Measurements from ENCODE around the gene POU2F1.

Gene POU2F1

DNA sequence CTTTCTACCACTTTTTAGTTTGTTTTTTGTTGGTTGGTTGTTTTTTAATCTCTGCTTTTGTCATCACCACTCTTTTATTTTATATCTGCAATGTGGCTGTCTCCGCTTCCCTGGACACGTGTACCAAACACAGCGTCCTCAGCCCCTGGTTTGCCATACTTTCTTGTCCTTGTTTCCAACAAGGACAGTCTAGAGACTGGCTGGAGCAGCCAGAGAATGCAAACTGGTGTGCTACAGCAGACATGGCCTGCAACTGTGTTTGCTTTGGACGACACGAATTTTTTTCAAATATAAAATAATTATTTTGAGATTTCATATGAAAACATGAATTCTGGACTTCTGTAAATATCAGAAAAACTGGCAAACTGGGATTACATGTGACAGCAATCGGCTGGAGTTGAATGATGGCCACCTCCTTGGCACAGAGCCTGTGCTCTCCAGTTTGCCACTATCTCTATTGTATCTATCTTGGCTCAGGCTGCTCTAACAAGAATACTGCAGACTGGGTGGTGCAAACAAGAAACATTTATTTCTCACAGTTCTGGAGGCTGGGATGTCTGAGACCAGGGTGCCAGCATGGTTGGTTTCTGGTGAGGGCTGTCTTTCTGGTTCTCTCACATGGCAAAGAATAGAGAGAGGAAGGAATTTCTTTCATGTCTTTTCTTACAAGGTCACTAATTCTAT is 34.6 kb upstream of the POU2F1 start:
- no peak overlapping the region for H3K4me2 ChIP-seq (ENCODE audit: insufficient read depth, low read length, poor library complexity, severe bottlenecking)
- H3K18ac ChIP-seq (ENCODE audit: low read length) = no peak overlapping the region
- WGBS, 2 donors (ENCODE audit: extremely low coverage in 2 of 2, insufficient read length in 2 of 2, insufficient replicate concordance in 1 of 2) = no CpG with 5 or more reads among the region's 6 CpGs
- no peak overlapping the region for H2AFZ ChIP-seq (ENCODE audit: low read length)
- no peak overlapping the region for H3K4ac ChIP-seq (ENCODE audit: low read length)
- H4K8ac ChIP-seq (ENCODE audit: low read depth, low read length) = no peak overlapping the region
- no peak overlapping the region for H4K91ac ChIP-seq (ENCODE audit: low read depth, low read length, poor library complexity)
- no peaks in the 10 kb centered on the region for H3K4me1 ChIP-seq (ENCODE audit: control insufficient read depth in 2 of 2, insufficient read depth in 1 of 2, low read depth in 1 of 2, low read length in 2 of 2)
- no peak overlapping the region for H3K23ac ChIP-seq (ENCODE audit: low read depth, low read length, poor library complexity)
- no peak overlapping the region for H2BK120ac ChIP-seq (ENCODE audit: low read depth, low read length)
- DNase-seq (ENCODE audit: low spot score) = no peak
- no peak overlapping the region for H2BK12ac ChIP-seq (ENCODE audit: low read length)
- H2AK5ac ChIP-seq (ENCODE audit: low read depth, low read length) = no peak overlapping the region
- no peaks in the 10 kb centered on the region for H3K9me3 ChIP-seq (replicated peaks in 1 of 2; ENCODE audit: control insufficient read depth in 2 of 2, insufficient read depth in 1 of 2, low read depth in 1 of 2, low read length in 2 of 2)
- H3K9ac ChIP-seq (ENCODE audit: low read depth, low read length, poor library complexity) = no peak overlapping the region
- no peak overlapping the region for H3K27ac ChIP-seq (replicated peaks; ENCODE audit: low read length)
- no peak overlapping the region for H2BK5ac ChIP-seq (ENCODE audit: low read length)
- no peak overlapping the region for H3K14ac ChIP-seq (ENCODE audit: low read length)
- H3K36me3 ChIP-seq (replicated peaks in 1 of 2; ENCODE audit: control insufficient read depth in 2 of 2, insufficient read depth in 2 of 2, low read length in 2 of 2) = no peaks in the 10 kb centered on the region
- H3K79me1 ChIP-seq (ENCODE audit: low read depth, low read length) = no peaks in the 10 kb centered on the region
- no peak overlapping the region for H2BK15ac ChIP-seq (ENCODE audit: low read length)
- no peak overlapping the region for H3K4me3 ChIP-seq (ENCODE audit: low read length in 2 of 2)
- H3K27me3 ChIP-seq (ENCODE audit: control insufficient read depth in 3 of 3, insufficient read depth in 3 of 3, low read depth in 1 of 3, low read length in 3 of 3) = peaks cover 0 to 60% (median 0%) of the 10 kb centered on the region in 3 experiments

DNA sequence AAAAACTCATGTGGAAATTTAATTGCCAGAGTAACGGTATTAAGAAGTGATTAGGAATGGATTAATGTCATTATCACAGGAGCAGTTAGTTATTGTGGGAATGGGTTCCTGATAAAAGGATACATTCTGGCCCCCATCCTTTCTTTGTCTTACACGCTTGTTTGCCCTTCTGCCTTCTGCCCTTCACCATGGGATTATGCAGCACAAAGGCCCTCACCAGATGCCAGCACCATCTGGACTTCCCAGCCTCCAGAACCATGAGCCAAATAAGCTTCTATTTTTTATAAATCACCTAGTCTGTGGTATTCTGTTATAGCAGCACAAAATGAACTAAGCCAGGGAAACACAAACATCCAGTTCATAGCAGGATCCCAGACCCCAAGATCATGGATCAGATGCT is 33.9 kb upstream of the POU2F1 start:
- Histone ChIP-seq H3K18ac (ENCODE audit: low read length) (no peak overlapping the region), H2AK5ac (ENCODE audit: low read depth, low read length) (no peak overlapping the region), H3K79me1 (ENCODE audit: low read depth, low read length) (no peaks in the 10 kb centered on the region)

DNA sequence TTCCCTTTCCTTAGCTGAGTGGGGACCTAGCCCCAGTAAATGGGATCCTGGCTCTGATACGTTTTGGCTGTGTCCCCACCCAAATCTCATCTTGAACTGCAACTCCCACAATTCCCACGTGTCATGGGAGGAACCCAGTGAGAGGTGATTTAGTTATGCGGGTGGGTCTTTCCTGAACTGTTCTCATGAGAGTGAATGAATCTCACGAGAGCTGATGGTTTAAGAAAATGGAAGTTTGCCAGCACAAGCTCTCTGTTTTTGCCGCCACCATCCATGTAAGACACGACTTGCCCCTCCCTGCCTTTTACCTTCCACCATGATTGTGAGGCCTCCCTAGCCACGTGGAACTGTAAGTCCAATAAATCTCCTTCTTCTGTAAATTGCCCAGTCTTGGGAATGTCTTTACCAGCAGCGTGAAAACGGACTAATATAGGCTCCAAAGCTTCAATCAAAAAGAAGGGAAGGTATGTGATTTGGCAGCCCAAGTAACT is 29.9 kb upstream of the POU2F1 start:
- Histone ChIP-seq H2BK120ac (ENCODE audit: low read depth, low read length) (no peak overlapping the region), H4K8ac (ENCODE audit: low read depth, low read length) (no peak overlapping the region)

More for the DNA sequence above, 33.9 kb upstream of the POU2F1 start:
- H4K91ac ChIP-seq (ENCODE audit: low read depth, low read length, poor library complexity) = no peak overlapping the region
- no peak overlapping the region for H3K4ac ChIP-seq (ENCODE audit: low read length)
- H2BK120ac ChIP-seq (ENCODE audit: low read depth, low read length) = no peak overlapping the region
- H3K4me1 ChIP-seq (ENCODE audit: control insufficient read depth in 2 of 2, insufficient read depth in 1 of 2, low read depth in 1 of 2, low read length in 2 of 2) = no peaks in the 10 kb centered on the region
- no peak for DNase-seq (ENCODE audit: low spot score)
- H3K36me3 ChIP-seq (replicated peaks in 1 of 2; ENCODE audit: control insufficient read depth in 2 of 2, insufficient read depth in 2 of 2, low read length in 2 of 2) = no peaks in the 10 kb centered on the region
- H3K27ac ChIP-seq (replicated peaks; ENCODE audit: low read length) = no peak overlapping the region
- no peak overlapping the region for H3K14ac ChIP-seq (ENCODE audit: low read length)
- no peak overlapping the region for H2BK15ac ChIP-seq (ENCODE audit: low read length)
- WGBS, 2 donors (ENCODE audit: extremely low coverage in 2 of 2, insufficient read length in 2 of 2, insufficient replicate concordance in 1 of 2) = no CpG with 5 or more reads among the region's 2 CpGs
- H3K4me3 ChIP-seq (ENCODE audit: low read length in 2 of 2) = no peak overlapping the region
- no peak overlapping the region for H3K4me2 ChIP-seq (ENCODE audit: insufficient read depth, low read length, poor library complexity, severe bottlenecking)
- H4K8ac ChIP-seq (ENCODE audit: low read depth, low read length) = no peak overlapping the region
- H3K23ac ChIP-seq (ENCODE audit: low read depth, low read length, poor library complexity) = no peak overlapping the region
- no peak overlapping the region for H2AFZ ChIP-seq (ENCODE audit: low read length)
- H3K9me3 ChIP-seq (replicated peaks in 1 of 2; ENCODE audit: control insufficient read depth in 2 of 2, insufficient read depth in 1 of 2, low read depth in 1 of 2, low read length in 2 of 2) = no peaks in the 10 kb centered on the region
- H2BK12ac ChIP-seq (ENCODE audit: low read length) = no peak overlapping the region
- no peak overlapping the region for H3K9ac ChIP-seq (ENCODE audit: low read depth, low read length, poor library complexity)
- H3K27me3 ChIP-seq (ENCODE audit: control insufficient read depth in 3 of 3, insufficient read depth in 3 of 3, low read depth in 1 of 3, low read length in 3 of 3) = peaks cover 0 to 60% (median 0%) of the 10 kb centered on the region in 3 experiments
- no peak overlapping the region for H2BK5ac ChIP-seq (ENCODE audit: low read length)

DNA sequence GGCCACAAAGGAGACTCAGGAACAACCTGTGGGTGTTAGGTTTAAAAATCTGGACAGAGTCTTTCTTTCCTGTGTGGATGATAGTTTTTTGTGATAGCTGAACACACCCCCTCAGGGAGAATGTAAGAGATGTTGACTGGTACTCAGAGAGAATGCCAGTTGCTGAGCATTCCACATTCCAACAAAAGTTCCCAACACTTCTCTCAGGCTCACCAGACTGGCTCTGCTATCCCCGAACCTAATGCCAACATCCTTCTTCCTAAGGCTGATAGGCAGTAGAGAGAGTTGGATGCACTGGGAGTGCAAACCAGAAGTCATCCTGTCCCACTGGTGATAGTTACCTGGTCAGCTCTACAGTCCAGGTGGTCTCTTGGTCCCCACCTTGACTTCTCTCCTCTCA is 28.7 kb upstream of the POU2F1 start:
- Histone ChIP-seq H3K4me2 (ENCODE audit: insufficient read depth, low read length, poor library complexity, severe bottlenecking) (no peak overlapping the region), H4K8ac (ENCODE audit: low read depth, low read length) (no peak overlapping the region), H4K91ac (ENCODE audit: low read depth, low read length, poor library complexity) (no peak overlapping the region), H3K27ac (replicated peaks; ENCODE audit: low read length) (no peak overlapping the region), H3K4ac (ENCODE audit: low read length) (no peak overlapping the region), H3K9ac (ENCODE audit: low read depth, low read length, poor library complexity) (no peak overlapping the region), H3K18ac (ENCODE audit: low read length) (no peak overlapping the region), H2BK12ac (ENCODE audit: low read length) (no peak overlapping the region), H3K4me1 (ENCODE audit: control insufficient read depth in 2 of 2, insufficient read depth in 1 of 2, low read depth in 1 of 2, low read length in 2 of 2) (no peaks in the 10 kb centered on the region), H2BK15ac (ENCODE audit: low read length) (no peak overlapping the region), H2BK5ac (ENCODE audit: low read length) (no peak overlapping the region), H3K27me3 (ENCODE audit: control insufficient read depth in 3 of 3, insufficient read depth in 3 of 3, low read depth in 1 of 3, low read length in 3 of 3) (peaks cover 0 to 62% (median 0%) of the 10 kb centered on the region in 3 experiments), H3K4me3 (ENCODE audit: low read length in 2 of 2) (no peak overlapping the region), H2AFZ (ENCODE audit: low read length) (no peak overlapping the region), H2AK5ac (ENCODE audit: low read depth, low read length) (no peak overlapping the region), H3K9me3 (replicated peaks in 1 of 2; ENCODE audit: control insufficient read depth in 2 of 2, insufficient read depth in 1 of 2, low read depth in 1 of 2, low read length in 2 of 2) (no peaks in the 10 kb centered on the region), H3K79me1 (ENCODE audit: low read depth, low read length) (no peaks in the 10 kb centered on the region), H3K14ac (ENCODE audit: low read length) (no peak overlapping the region), H2BK120ac (ENCODE audit: low read depth, low read length) (no peak overlapping the region), H3K36me3 (replicated peaks in 1 of 2; ENCODE audit: control insufficient read depth in 2 of 2, insufficient read depth in 2 of 2, low read length in 2 of 2) (no peaks in the 10 kb centered on the region), H3K23ac (ENCODE audit: low read depth, low read length, poor library complexity) (no peak overlapping the region)
- DNase-seq (ENCODE audit: low spot score) = no peak
- WGBS, 2 donors (ENCODE audit: extremely low coverage in 2 of 2, insufficient read length in 2 of 2, insufficient replicate concordance in 1 of 2) = no CpG with 5 or more reads among the region's 1 CpG

More for the DNA sequence above, 29.9 kb upstream of the POU2F1 start:
- H3K4me2 ChIP-seq (ENCODE audit: insufficient read depth, low read length, poor library complexity, severe bottlenecking) = no peak overlapping the region
- H4K91ac ChIP-seq (ENCODE audit: low read depth, low read length, poor library complexity) = no peak overlapping the region
- H3K18ac ChIP-seq (ENCODE audit: low read length) = no peak overlapping the region
- H2AK5ac ChIP-seq (ENCODE audit: low read depth, low read length) = peak overlapping the region; percentile 80
- H2BK15ac ChIP-seq (ENCODE audit: low read length) = no peak overlapping the region
- no peak overlapping the region for H3K4me3 ChIP-seq (ENCODE audit: low read length in 2 of 2)
- no peaks in the 10 kb centered on the region for H3K9me3 ChIP-seq (replicated peaks in 1 of 2; ENCODE audit: control insufficient read depth in 2 of 2, insufficient read depth in 1 of 2, low read depth in 1 of 2, low read length in 2 of 2)
- H3K23ac ChIP-seq (ENCODE audit: low read depth, low read length, poor library complexity) = no peak overlapping the region
- no peaks in the 10 kb centered on the region for H3K36me3 ChIP-seq (replicated peaks in 1 of 2; ENCODE audit: control insufficient read depth in 2 of 2, insufficient read depth in 2 of 2, low read length in 2 of 2)
- WGBS, 2 donors (ENCODE audit: extremely low coverage in 2 of 2, insufficient read length in 2 of 2, insufficient replicate concordance in 1 of 2) = no CpG with 5 or more reads among the region's 9 CpGs
- no peak overlapping the region for H2AFZ ChIP-seq (ENCODE audit: low read length)
- no peak overlapping the region for H3K14ac ChIP-seq (ENCODE audit: low read length)
- no peak for DNase-seq (ENCODE audit: low spot score)
- H3K79me1 ChIP-seq (ENCODE audit: low read depth, low read length) = no peaks in the 10 kb centered on the region
- H2BK5ac ChIP-seq (ENCODE audit: low read length) = no peak overlapping the region
- H3K27ac ChIP-seq (replicated peaks; ENCODE audit: low read length) = no peak overlapping the region
- H3K27me3 ChIP-seq (ENCODE audit: control insufficient read depth in 3 of 3, insufficient read depth in 3 of 3, low read depth in 1 of 3, low read length in 3 of 3) = peaks cover 0 to 62% (median 0%) of the 10 kb centered on the region in 3 experiments
- H3K9ac ChIP-seq (ENCODE audit: low read depth, low read length, poor library complexity) = no peak overlapping the region
- no peaks in the 10 kb centered on the region for H3K4me1 ChIP-seq (ENCODE audit: control insufficient read depth in 2 of 2, insufficient read depth in 1 of 2, low read depth in 1 of 2, low read length in 2 of 2)
- H3K4ac ChIP-seq (ENCODE audit: low read length) = no peak overlapping the region
- no peak overlapping the region for H2BK12ac ChIP-seq (ENCODE audit: low read length)
